CD14-positive monocyte (primary cell): Measurements from ENCODE around the gene SEPTIN8. TPM values are rescaled to one million over a fixed set of nuclear protein-coding genes. Genes with fewer than 3 reads are reported as not detected.
A peak's percentile ranks its signal among the peaks of the same experiment; 100 is the strongest.

Source experiments
- DNase-seq, 3 donors: peaks; one replicate each; pipeline ENCODE4 v3.0.0-alpha.2; 2011 to 2022
- H2AFZ ChIP-seq: 2 replicates; pipeline ENCODE4 v1.6.0; 2012; ENCODE audit warnings: mild to moderate bottlenecking, low read depth, low read length, inconsistent platforms; ENCODE audit not compliant: insufficient read depth, poor library complexity, severe bottlenecking
- H3K27ac ChIP-seq, 2 donors: 1 replicate in 1 of 2; 2 replicates in 1 of 2; pipeline ENCODE4 v1.5.1; 2012 to 2013; ENCODE audit warnings: low read length in 2 of 2, control low read depth in 1 of 2, inconsistent platforms in 1 of 2, low read depth in 1 of 2, mild to moderate bottlenecking in 1 of 2
- H3K27me3 ChIP-seq, 2 donors: one replicate each; pipeline versions ENCODE4 v1.6.0 to v1.6.1; 2011 to 2013; ENCODE audit warnings: low read length in 2 of 2; ENCODE audit not compliant: control insufficient read depth in 2 of 2, insufficient read depth in 2 of 2
- H3K36me3 ChIP-seq, 2 donors: replicated peaks in 1 of 2; 1 replicate in 1 of 2; 2 replicates in 1 of 2; pipeline versions ENCODE4 v1.5.1 to v1.6.1; 2012 to 2013; ENCODE audit warnings: low read length in 2 of 2, control low read depth in 1 of 2, inconsistent platforms in 1 of 2, mild to moderate bottlenecking in 1 of 2; ENCODE audit not compliant: insufficient read depth in 2 of 2, control insufficient read depth in 1 of 2
- H3K4me1 ChIP-seq, 2 donors: 1 replicate in 1 of 2; 2 replicates in 1 of 2; pipeline versions ENCODE4 v1.5.1 to v1.6.1; 2012 to 2013; ENCODE audit warnings: low read length in 2 of 2, control low read depth in 1 of 2, inconsistent platforms in 1 of 2, mild to moderate bottlenecking in 1 of 2, moderate library complexity in 1 of 2; ENCODE audit not compliant: insufficient read depth in 2 of 2, control insufficient read depth in 1 of 2
- H3K4me2 ChIP-seq: replicated peaks from 2 replicates; pipeline ENCODE3; 2012; ENCODE audit warnings: low read length, moderate library complexity, mild to moderate bottlenecking; ENCODE audit not compliant: poor library complexity, severe bottlenecking; ENCODE audit errors: extremely low read depth
- H3K4me3 ChIP-seq, 3 experiments: fragments of 200-600 bp in 1 of 3; sonication (generic) in 1 of 3; replicated peaks in 1 of 3; 1 replicate in 2 of 3; 2 replicates in 1 of 3; pipeline ENCODE4 v1.5.1; 2011 to 2013; ENCODE audit warnings: low read length in 3 of 3, mild to moderate bottlenecking in 3 of 3, control low read depth in 2 of 3, low read depth in 2 of 3, inconsistent platforms in 1 of 3, moderate library complexity in 1 of 3
- H3K79me2 ChIP-seq: 2 replicates; pipeline ENCODE4 v1.6.0; 2012; ENCODE audit warnings: mild to moderate bottlenecking, control low read depth, inconsistent platforms, low read length, moderate library complexity; ENCODE audit not compliant: insufficient read depth
- H3K9ac ChIP-seq: 2 replicates; pipeline ENCODE4 v1.6.0; 2017; ENCODE audit warnings: low read length, mild to moderate bottlenecking; ENCODE audit not compliant: insufficient read depth, poor library complexity, severe bottlenecking
- H3K9me3 ChIP-seq, 2 donors: replicated peaks in 1 of 2; 1 replicate in 1 of 2; 2 replicates in 1 of 2; pipeline versions ENCODE4 v1.5.1 to v1.6.1; 2012 to 2013; ENCODE audit warnings: low read length in 2 of 2, control low read depth in 1 of 2; ENCODE audit not compliant: control insufficient read depth in 1 of 2, insufficient read depth in 1 of 2
- H4K20me1 ChIP-seq: 2 replicates; pipeline ENCODE4 v1.6.0; 2012; ENCODE audit warnings: mild to moderate bottlenecking, low read length, control low read depth, moderate library complexity; ENCODE audit not compliant: insufficient read depth
- H3K27ac Mint-ChIP-seq, 7 donors: one replicate each; pipeline ENCODE4 v1.8.0; 2020; ENCODE audit warnings: mild to moderate bottlenecking in 7 of 7, mixed read lengths in 7 of 7, moderate library complexity in 6 of 7, inconsistent platforms in 2 of 7
- H3K27me3 Mint-ChIP-seq, 3 donors: one replicate each; pipeline ENCODE4 v1.8.0; 2021 to 2022; ENCODE audit warnings: low read depth in 3 of 3, mild to moderate bottlenecking in 3 of 3, mixed read lengths in 3 of 3, moderate library complexity in 3 of 3, inconsistent platforms in 1 of 3
- H3K36me3 Mint-ChIP-seq, 2 donors: one replicate each; pipeline ENCODE4 v1.8.0; 2020; ENCODE audit warnings: mixed read lengths in 2 of 2, inconsistent platforms in 1 of 2, mild to moderate bottlenecking in 1 of 2
- H3K4me1 Mint-ChIP-seq: one replicate; pipeline ENCODE4 v1.8.0; 2020; ENCODE audit warnings: mild to moderate bottlenecking, mixed read lengths
- H3K4me3 Mint-ChIP-seq, 2 donors: one replicate each; pipeline ENCODE4 v1.8.0; 2020; ENCODE audit warnings: mild to moderate bottlenecking in 2 of 2, mixed read lengths in 2 of 2, moderate library complexity in 1 of 2
- H3K9me3 Mint-ChIP-seq, 7 donors: one replicate each; pipeline ENCODE4 v1.8.0; 2020 to 2022; ENCODE audit warnings: mixed read lengths in 7 of 7, mild to moderate bottlenecking in 6 of 7, moderate library complexity in 6 of 7, inconsistent platforms in 2 of 7
- WGBS: methylation state at CpG from one replicate; pipeline ENCODE4 v1.1.5; 2013; ENCODE audit warnings: missing lambda C conversion rate; ENCODE audit not compliant: insufficient coverage; 5-methylcytosine and 5-hydroxymethylcytosine counted together
- intact Hi-C, 2 donors: fragments of 100-400 bp; cut with micrococcal nuclease; formaldehyde crosslinking; loops; one replicate each; pipeline versions ENCODE4 v1.15.0 to v1.15.1; 2023
- polyA plus RNA-seq, 3 donors: library from polyadenylated mRNA; depleted of rRNA in 1 of 3; unstranded in 2 of 3; stranded (reverse) in 1 of 3; fragments of 300-500 nt in 2 of 3; fragments of >200 nt in 1 of 3; fragmentation: Illumina TruSeq in 2 of 3; gene quantifications; 1 replicate in 2 of 3; 2 replicates in 1 of 3; pipeline ENCODE4 v1.2.3, GENCODE V29; 2012 to 2021
- TF ChIP-seq, protein P1 (sequence below): fragments of 200-600 bp; IDR thresholded peaks from one replicate; pipeline ENCODE4 v1.8.0; 2022; ENCODE audit warnings: antibody characterized with exemption, mild to moderate bottlenecking

Gene SEPTIN8
- polyA plus RNA-seq, 3 donors = 0.36 to 5.0 (median 0.54) TPM

DNA sequence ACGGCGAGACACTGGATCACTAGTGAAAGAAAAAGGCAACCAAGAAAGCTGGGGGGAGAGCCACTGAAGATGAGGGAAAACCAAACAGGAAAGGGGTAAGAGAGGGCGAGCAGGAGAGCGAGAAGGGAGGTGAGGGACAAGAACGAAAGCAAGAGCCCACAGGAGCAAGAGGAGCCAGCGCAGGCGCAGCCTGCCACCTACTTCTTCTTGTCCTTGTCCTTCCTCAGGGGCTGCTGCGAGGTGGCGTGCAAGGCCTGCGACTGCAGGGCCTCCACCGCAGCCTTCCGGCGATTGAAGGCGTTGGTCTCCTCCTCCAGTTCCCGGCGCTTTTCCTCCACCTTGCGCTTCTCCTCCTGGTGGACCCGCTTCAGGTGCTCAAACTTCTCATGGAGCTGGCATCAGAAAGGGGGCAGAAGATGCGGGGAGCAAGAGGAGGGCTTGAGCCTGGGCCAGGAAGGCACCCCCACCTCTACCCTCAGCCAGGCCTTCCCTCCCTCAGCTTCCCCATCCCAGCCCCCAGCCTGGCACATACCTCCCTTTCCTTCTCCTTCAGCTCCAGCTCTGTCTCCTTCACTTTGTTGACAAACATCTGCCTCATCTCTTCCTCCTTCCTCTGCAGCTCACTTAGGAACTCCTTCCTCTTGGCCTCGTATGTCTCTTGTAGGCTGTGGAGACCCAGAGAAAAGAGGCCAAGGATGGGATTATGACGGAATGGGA lies 16.3 kb downstream of the SEPTIN8 start:
- no peak overlapping the region for H3K4me2 ChIP-seq
- H3K9me3 ChIP-seq = no peaks in the 10 kb centered on the region
- no peak overlapping the region for H3K27ac ChIP-seq
- H3K4me3 Mint-ChIP-seq = peak overlapping the region in 1 of 2 donors; percentile 14
- H2AFZ ChIP-seq = no peak overlapping the region
- H3K36me3 ChIP-seq = no peaks in the 10 kb centered on the region
- H3K9me3 Mint-ChIP-seq = no peaks in the 10 kb centered on the region
- 92% methylated on average over 20 of the region's 21 CpGs for WGBS
- no peak overlapping the region for H3K27ac Mint-ChIP-seq
- no peaks in the 10 kb centered on the region for H3K27me3 ChIP-seq
- H3K79me2 ChIP-seq = no peaks in the 10 kb centered on the region
- intact Hi-C loops = no loop called here
- no peaks in the 10 kb centered on the region for H4K20me1 ChIP-seq
- peaks cover 0 to 4% (median under 1%) of the 10 kb centered on the region in 3 donors for H3K27me3 Mint-ChIP-seq
- H3K4me1 Mint-ChIP-seq = peaks cover 17% of the 10 kb centered on the region
- H3K9ac ChIP-seq = no peak overlapping the region
- TF ChIP-seq, protein P1, sequence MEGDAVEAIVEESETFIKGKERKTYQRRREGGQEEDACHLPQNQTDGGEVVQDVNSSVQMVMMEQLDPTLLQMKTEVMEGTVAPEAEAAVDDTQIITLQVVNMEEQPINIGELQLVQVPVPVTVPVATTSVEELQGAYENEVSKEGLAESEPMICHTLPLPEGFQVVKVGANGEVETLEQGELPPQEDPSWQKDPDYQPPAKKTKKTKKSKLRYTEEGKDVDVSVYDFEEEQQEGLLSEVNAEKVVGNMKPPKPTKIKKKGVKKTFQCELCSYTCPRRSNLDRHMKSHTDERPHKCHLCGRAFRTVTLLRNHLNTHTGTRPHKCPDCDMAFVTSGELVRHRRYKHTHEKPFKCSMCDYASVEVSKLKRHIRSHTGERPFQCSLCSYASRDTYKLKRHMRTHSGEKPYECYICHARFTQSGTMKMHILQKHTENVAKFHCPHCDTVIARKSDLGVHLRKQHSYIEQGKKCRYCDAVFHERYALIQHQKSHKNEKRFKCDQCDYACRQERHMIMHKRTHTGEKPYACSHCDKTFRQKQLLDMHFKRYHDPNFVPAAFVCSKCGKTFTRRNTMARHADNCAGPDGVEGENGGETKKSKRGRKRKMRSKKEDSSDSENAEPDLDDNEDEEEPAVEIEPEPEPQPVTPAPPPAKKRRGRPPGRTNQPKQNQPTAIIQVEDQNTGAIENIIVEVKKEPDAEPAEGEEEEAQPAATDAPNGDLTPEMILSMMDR = no peak
- no peak overlapping the region for H3K4me3 ChIP-seq
- peaks cover 12 to 15% of the 10 kb centered on the region in 2 donors for H3K36me3 Mint-ChIP-seq
- H3K4me1 ChIP-seq = peaks cover 13 to 15% of the 10 kb centered on the region in 2 donors
- DNase-seq = no peak

DNA sequence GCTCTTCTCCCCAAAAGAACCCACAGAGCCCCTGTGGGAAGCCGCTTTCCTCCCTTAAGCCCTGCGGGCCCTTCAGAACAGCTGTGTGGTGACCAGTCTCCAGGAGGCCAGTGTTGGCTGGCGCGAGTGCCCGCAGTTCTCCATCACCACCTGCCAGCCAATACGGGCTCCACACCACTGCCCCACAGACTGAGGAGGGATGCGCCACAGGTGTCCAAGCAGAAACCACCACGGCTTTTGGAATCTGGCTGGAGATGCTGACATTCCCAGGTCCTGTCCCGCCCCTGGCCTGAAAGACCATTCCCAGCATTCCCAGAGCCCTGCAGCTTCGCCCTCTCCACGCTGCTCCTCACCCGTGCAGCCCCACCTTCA lies 17.0 kb downstream of the SEPTIN8 start:
- 100% methylated on average over 6 of the region's 12 CpGs for WGBS
- TF ChIP-seq, protein P1 = no peak
- no peak overlapping the region for H3K4me3 Mint-ChIP-seq

More for the DNA sequence above, 17.0 kb downstream of the SEPTIN8 start:
- Histone ChIP-seq H3K4me2 (no peak overlapping the region), H3K4me3 (no peak overlapping the region), H3K79me2 (no peaks in the 10 kb centered on the region), H2AFZ (no peak overlapping the region), H4K20me1 (no peaks in the 10 kb centered on the region), H3K27me3 (no peaks in the 10 kb centered on the region), H3K9me3 (no peaks in the 10 kb centered on the region), H3K36me3 (no peaks in the 10 kb centered on the region), H3K4me1 (peaks cover 13 to 15% of the 10 kb centered on the region in 2 donors), H3K9ac (no peak overlapping the region), H3K27ac (no peak overlapping the region)
- no peaks in the 10 kb centered on the region for H3K9me3 Mint-ChIP-seq
- intact Hi-C loops = no loop called here
- H3K27me3 Mint-ChIP-seq = peaks cover 0 to 4% (median 3%) of the 10 kb centered on the region in 3 donors
- DNase-seq = no peak
- peaks cover 17% of the 10 kb centered on the region for H3K4me1 Mint-ChIP-seq
- peaks cover 12 to 15% of the 10 kb centered on the region in 2 donors for H3K36me3 Mint-ChIP-seq
- H3K27ac Mint-ChIP-seq = peak overlapping the region in 1 of 7 donors; percentile 66
